PC-3 (cell line): ENCODE results near the gene LAG3.

Source experiments
- EZH2 ChIP-seq: fragments of 300-600 bp; sonication (generic); IDR thresholded peaks from one replicate; pipeline ENCODE4 v1.6.1; 2017; ENCODE audit warnings: antibody characterized with exemption, mild to moderate bottlenecking, low read length; ENCODE audit not compliant: unreplicated experiment
- EZH2phosphoT487 ChIP-seq: fragments of 300-600 bp; sonication (generic); IDR thresholded peaks from 2 replicates; pipeline ENCODE4 v1.6.1; 2018; ENCODE audit warnings: mild to moderate bottlenecking, antibody characterized with exemption, low read length, borderline replicate concordance
- TF ChIP-seq, protein P1 (sequence below): fragments of 300-600 bp; sonication (generic); conservative IDR thresholded peaks from 2 replicates; pipeline ENCODE4 v1.5.1; 2017; ENCODE audit warnings: antibody characterized with exemption, low read depth, mild to moderate bottlenecking, low read length

DNA sequence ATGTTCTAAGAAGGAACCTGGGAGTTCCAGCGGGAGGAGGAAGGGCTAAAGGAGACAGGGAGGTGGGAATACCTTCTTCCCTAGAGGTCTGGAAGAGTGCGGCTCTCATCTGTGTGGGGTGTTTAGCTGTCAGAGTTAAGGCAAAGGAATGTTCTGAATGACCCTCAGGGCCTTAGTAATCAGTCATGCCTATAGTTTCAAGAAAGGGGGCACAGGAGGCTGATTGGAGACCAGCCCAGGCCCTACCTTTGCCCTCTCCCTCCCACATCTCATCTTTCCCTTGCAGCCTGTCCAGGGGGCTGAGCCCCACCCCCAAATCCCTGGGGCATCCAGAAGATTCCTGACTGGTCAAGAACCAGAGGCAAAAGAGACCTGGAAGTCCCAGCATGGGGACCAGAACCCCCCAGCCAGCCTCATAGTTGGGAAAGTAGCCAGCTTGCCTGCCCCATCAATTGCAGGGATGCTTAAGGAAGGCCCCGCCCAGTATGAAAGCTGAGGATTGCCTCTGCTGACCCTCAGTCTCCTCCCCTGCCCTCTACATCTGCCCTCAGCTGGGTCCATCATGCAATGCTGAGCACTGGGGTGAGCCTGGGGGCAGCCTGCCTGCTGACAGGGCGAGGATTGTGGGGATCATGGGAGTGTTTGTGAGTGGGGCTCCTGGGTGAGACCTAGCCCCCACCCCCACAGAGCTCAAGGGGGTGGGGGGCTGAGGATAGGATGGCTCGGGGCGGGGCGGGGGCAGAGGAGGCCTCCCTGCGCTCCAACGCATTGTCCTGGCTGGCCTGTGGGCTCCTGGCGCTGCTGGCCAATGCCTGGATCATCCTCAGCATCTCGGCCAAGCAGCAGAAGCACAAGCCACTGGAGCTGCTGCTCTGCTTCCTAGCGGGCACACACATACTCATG lies 51.1 kb downstream of the LAG3 start:
- TF ChIP-seq, protein P1, sequence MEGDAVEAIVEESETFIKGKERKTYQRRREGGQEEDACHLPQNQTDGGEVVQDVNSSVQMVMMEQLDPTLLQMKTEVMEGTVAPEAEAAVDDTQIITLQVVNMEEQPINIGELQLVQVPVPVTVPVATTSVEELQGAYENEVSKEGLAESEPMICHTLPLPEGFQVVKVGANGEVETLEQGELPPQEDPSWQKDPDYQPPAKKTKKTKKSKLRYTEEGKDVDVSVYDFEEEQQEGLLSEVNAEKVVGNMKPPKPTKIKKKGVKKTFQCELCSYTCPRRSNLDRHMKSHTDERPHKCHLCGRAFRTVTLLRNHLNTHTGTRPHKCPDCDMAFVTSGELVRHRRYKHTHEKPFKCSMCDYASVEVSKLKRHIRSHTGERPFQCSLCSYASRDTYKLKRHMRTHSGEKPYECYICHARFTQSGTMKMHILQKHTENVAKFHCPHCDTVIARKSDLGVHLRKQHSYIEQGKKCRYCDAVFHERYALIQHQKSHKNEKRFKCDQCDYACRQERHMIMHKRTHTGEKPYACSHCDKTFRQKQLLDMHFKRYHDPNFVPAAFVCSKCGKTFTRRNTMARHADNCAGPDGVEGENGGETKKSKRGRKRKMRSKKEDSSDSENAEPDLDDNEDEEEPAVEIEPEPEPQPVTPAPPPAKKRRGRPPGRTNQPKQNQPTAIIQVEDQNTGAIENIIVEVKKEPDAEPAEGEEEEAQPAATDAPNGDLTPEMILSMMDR = no peak
- TF ChIP-seq EZH2phosphoT487 = no peak
- TF ChIP-seq EZH2 = no peak
